T-helper 22 cell (primary cell): Measurements from ENCODE around the gene MAB21L4.

ENCODE experiments used
- DNase-seq: peaks from one replicate; pipeline ENCODE4 v3.0.0-alpha.2; 2020; ENCODE audit warnings: low read depth

MAB21L4 gene

GRCh38 chr2:240925191-240925567, 29.2 kb upstream of the MAB21L4 start:
- DNase-seq = no peak

DNA sequence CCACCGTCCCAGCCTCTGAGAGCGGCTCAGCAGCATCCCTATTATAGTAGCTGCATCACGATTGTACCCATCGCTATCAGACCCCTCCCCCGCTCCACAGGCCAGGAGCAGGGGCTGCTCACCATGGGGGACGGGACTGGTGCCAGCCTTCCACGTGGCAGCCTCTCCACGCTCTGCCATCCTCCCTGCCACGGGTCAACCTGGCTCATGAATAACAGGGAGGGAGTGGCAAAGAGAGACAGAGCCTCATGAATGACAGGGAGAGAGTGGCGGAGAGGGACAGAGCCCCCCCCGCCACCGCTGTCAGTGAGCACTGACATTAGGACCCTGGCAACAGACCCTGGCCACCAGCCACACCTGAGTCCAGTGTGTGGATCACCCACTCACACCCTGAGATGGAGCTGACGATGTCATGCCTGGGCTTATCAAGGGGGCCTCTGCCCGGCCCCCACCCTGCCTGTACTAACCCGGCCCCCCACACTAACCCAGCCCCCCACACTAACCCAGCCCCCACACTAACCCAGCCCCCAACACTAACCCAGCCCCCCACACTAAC, 27.1 kb upstream of the MAB21L4 start:
- no peak for DNase-seq

DNA sequence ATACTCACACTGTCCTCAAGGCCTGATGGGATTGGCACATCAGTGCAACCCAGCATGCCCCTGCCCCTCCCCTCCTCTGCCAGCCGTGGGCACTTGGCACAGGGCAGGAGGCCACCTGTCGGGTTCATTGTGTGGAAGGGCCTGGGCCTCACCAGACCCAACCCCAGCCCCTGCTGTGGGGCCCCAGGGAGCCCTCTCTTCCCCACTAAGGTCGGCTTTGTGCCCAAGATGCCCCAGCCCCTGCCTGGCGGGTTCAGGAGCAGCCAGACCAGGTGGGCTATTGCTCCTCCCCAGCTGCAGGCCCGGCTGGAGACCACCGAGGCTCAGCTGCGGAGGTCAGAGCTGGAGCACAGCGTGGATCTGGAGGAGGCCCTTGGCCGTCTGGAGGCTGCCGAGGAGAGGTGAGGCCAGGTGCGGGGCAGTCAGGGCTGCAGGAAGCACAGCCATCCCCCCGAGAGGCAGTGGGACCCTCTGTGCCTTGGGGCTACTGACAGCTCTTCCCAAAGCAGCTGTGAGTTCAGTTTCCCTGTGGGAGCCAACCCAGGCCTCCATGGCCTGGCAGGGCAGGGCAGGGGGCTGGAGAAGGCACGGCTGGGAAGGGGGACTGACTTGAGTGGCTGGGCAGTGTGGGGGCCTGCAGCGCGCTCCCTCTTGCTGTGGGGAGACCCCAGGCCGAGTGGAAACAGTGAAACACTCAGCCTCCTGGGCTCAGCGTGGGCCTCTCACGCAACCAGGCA, 26.5 kb upstream of the MAB21L4 start:
- no peak for DNase-seq

GRCh38 chr2:240921995-240922244, 26.0 kb upstream of the MAB21L4 start:
- no peak for DNase-seq

DNA sequence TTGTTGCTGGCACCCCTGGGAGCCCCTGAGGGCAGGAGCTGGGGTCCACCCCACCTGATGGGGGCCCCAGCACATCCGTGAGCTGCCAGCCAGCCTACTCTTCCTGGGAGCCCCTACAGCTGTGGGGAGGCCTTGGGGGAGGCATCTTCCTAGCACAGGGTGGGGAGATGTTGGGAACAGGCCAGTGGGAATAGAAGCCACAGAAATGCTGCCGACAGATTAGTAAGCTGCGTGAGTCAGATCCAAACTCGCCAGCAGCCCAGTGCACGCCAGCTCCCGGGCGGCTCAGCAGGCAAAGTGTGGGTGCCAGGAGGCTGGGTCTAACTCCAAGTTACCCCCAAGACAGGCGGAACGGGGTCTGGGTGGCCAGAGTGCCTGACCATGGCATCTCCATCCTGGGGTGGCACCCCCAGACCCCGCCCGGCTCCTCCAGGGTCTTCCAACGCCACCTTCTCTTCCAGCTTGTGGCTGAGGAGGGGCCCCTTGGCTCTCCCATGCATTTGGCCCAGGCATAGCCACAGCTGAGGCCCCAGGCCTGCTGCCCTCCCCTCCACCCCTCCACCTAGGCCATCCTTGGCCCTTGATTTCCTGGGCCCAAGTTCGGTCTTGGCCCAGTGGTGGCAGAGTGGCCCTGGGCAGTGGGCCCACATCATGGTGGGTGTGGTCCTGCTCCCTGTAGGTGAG, 25.5 kb upstream of the MAB21L4 start:
- no peak for DNase-seq

DNA sequence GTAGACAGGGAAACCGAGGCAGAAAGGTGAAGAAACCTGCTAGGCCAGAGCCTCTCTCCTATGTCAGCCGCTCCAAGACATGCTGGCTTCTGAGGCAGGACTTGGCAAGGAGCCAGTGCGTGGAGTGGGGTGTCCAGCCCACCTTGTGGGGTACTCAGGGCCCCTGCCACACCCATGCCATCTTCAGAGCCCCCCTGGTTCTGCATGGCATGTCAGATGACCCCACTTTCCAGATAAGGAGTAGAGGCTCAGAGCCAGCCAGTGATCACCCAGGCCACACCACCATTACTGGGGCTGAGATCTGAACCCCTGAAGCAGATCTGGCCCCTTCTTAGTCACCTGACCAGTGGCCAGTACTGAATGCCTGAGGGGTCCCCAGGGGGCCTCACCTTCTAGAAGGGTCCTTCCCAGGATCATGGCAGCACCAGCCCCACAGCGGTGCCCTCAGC, 24.9 kb upstream of the MAB21L4 start:
- no peak for DNase-seq

DNA sequence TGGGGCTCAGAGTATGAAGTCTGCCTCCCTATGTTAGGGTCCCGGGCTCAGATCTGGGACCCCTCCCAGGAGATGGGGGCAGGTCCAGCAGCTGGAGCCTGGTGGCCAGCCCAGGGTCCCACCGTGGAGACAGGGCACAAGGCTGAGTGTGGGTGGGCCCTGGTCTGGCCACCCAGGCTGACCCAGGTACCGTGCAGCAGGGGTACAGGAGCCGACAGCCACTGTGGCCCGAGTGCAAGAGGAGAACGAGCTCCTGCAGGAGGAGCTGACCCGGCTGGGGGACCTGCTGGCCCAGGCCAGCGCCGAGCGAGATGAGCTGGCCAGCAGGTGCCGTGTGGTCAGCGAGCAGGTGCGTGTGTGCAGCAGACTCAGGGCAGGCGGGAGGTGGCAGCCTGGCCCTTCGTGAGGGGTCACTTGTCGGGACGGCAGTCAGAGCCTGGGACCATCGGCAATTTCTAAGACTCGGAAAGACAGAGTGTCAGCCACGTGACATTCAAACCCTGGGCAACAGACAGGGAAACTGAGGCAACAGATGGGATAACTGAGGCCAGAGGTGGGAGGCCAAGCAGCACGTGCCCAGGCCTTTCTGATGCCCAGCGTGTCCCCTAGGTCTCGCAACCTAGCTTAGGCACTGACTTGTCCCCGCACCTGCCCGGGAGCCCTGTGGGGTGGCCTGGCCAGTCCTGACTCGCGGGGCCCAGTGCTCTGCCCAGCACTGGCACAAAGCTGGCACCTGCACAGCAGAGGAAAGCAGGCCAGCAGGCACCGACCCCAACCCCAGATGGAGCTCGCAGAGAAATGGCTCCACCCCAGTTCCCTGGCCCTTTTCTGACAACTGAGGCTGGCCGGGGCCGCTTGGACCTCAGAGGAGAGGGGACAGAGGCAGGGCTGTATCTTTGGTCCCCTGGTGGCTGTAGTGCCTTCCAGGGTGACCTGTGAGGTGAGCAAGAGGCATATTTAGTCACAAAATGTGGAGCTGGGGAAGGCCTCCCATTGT, 24.1 kb upstream of the MAB21L4 start:
- no peak for DNase-seq

GRCh38 chr2:240919161-240919781, 23.3 kb upstream of the MAB21L4 start:
- DNase-seq = no peak

GRCh38 chr2:240918258-240919091, 22.5 kb upstream of the MAB21L4 start:
- no peak for DNase-seq

DNA sequence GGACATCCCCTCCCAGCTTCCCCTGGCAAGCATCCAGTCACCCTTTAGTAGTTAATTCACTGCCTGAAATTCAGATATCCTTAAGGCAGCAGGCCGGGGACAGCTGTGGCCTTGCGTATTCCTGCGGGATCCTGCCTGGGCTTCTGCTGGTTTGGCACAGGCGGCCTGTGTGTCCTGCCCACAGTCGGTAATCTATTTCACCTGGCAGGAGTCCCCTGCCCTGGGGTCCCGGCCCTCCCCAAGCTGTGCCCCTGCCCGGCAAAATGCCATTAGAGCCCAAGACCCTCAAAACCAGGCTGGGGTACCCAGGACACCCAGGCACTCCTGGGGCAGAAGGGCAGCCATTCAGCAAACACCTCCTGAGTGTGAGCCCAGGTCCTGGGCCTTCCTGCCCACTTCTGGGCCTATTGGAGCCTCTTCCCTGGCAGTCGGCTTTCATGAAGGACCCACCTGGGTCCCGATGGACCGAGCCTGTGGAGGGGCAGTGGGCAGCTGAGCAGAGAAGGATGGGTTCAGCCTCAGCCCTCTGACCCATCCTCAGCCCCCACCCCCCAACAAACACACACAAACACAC, 21.8 kb upstream of the MAB21L4 start:
- no peak for DNase-seq

DNA sequence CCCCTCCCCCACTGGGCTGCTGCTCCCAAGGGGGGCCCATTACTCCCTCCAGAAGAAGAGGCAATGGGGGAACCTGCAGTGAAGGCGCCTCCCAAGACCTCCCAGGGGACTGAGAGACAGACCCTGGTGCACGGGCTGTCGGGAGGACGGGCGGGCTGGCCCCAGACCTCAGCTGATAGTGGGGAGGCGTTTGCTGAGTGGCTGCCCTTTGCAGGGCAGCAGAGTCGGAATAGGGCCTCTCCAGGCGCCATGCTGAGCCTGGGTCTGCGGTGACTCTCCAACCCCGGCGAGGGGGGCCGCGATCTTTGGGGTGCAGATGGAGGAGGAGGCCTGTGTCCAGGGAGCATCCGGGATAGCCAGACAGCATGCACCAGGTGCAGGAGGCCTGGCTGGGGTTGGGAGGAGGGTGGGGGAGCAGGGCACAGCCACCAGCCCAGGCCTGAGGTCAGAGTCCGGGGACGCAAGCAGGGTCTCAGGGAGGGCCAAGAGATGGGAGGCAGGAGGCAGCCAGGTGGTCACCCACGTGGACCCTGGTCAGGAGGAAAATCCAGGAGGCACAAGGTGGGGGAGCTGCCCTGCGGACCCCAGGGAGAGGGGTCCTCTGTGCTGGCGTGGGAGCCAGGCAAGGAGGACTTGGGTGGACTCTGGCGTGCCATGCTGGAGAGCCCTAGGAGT, 21.2 kb upstream of the MAB21L4 start:
- DNase-seq = no peak

GRCh38 chr2:240916571-240917008, 20.6 kb upstream of the MAB21L4 start:
- DNase-seq = no peak

GRCh38 chr2:240915526-240916341, 19.8 kb upstream of the MAB21L4 start:
- DNase-seq = no peak

GRCh38 chr2:240914645-240915525, 18.9 kb upstream of the MAB21L4 start:
- DNase-seq = no peak

- DNase-seq = peak; percentile 13
Measured at GRCh38 chr2:240913810-240914644, 18.1 kb upstream of the MAB21L4 start.

- no peak for DNase-seq
Measured at GRCh38 chr2:240912878-240913809, 17.2 kb upstream of the MAB21L4 start.
